MM.1S (cell line): ENCODE measurements around the gene RANGAP1.

ENCODE experiments used
- DNase-seq: peaks from one replicate; pipeline ENCODE4 v3.0.0-alpha.2; 2015
- H2AFZ ChIP-seq: fragments of 300-600 bp; sonication (generic); 2 replicates; pipeline ENCODE4 v1.6.0; 2016; ENCODE audit warnings: antibody characterized with exemption, low read length
- H3F3A ChIP-seq: fragments of 300-600 bp; sonication (generic); 2 replicates; pipeline ENCODE4 v1.6.1; 2016; ENCODE audit warnings: mild to moderate bottlenecking, antibody characterized with exemption, low read length, moderate library complexity, mixed read lengths; ENCODE audit not compliant: insufficient read depth
- H3K27ac ChIP-seq: fragments of 300-600 bp; sonication (generic); 2 replicates; pipeline ENCODE4 v1.5.1; 2016; ENCODE audit warnings: mild to moderate bottlenecking, low read length
- H3K27me3 ChIP-seq: fragments of 300-600 bp; sonication (generic); replicated peaks from 2 replicates; pipeline ENCODE4 v1.6.0; 2016; ENCODE audit warnings: low read length; ENCODE audit not compliant: insufficient read depth
- H3K36me3 ChIP-seq: fragments of 300-600 bp; sonication (generic); replicated peaks from 2 replicates; pipeline ENCODE4 v1.6.1; 2016; ENCODE audit warnings: mild to moderate bottlenecking, low read length, mixed read lengths; ENCODE audit not compliant: insufficient read depth
- H3K4me1 ChIP-seq: fragments of 300-600 bp; sonication (generic); 2 replicates; pipeline ENCODE4 v1.6.1; 2016; ENCODE audit warnings: low read length, mixed read lengths
- H3K4me2 ChIP-seq: fragments of 300-600 bp; sonication (generic); 2 replicates; pipeline ENCODE4 v1.6.0; 2016; ENCODE audit warnings: low read depth, low read length
- H3K4me3 ChIP-seq: fragments of 300-600 bp; sonication (generic); 2 replicates; pipeline ENCODE4 v1.5.1; 2016; ENCODE audit warnings: low read length, mixed read lengths
- H3K79me2 ChIP-seq: fragments of 300-600 bp; sonication (generic); 2 replicates; pipeline ENCODE4 v1.6.1; 2016; ENCODE audit warnings: mixed run types, low read length, mixed read lengths
- H3K9ac ChIP-seq: fragments of 300-600 bp; sonication (generic); 2 replicates; pipeline ENCODE4 v1.6.1; 2016; ENCODE audit warnings: low read length, mixed read lengths
- H3K9me2 ChIP-seq: fragments of 300-600 bp; sonication (generic); replicated peaks from 2 replicates; pipeline ENCODE4 v1.6.1; 2016; ENCODE audit warnings: mild to moderate bottlenecking, low read length, mixed read lengths; ENCODE audit not compliant: insufficient read depth
- H3K9me3 ChIP-seq: fragments of 300-600 bp; sonication (generic); replicated peaks from 2 replicates; pipeline ENCODE4 v1.6.1; 2016; ENCODE audit warnings: mild to moderate bottlenecking, low read length, mixed read lengths; ENCODE audit not compliant: insufficient read depth
- H4K20me1 ChIP-seq: fragments of 300-600 bp; sonication (generic); 2 replicates; pipeline ENCODE4 v1.6.1; 2016; ENCODE audit warnings: mild to moderate bottlenecking, low read length, moderate library complexity, mixed read lengths; ENCODE audit not compliant: insufficient read depth
- CTCF ChIP-seq: fragments of 300-600 bp; sonication (generic); IDR thresholded peaks from 2 replicates; pipeline ENCODE4 v1.5.1; 2016; ENCODE audit warnings: antibody characterized with exemption, low read length, mixed read lengths
- EZH2 ChIP-seq: fragments of 300-600 bp; sonication (generic); optimal IDR thresholded peaks from 2 replicates; pipeline ENCODE3; 2017; ENCODE audit warnings: low read depth, mild to moderate bottlenecking, antibody characterized with exemption, low read length, mixed read lengths
- EZH2phosphoT487 ChIP-seq: fragments of 300-600 bp; sonication (generic); IDR thresholded peaks from 2 replicates; pipeline ENCODE4 v1.6.1; 2018; ENCODE audit warnings: antibody characterized with exemption, low read length

RANGAP1 gene

GRCh38 chr22:41239443-41240128 is 46.4 kb downstream of the RANGAP1 start:
- H3K9ac ChIP-seq: no peak overlapping the region
- TF ChIP-seq EZH2phosphoT487 (no peak), EZH2 (no peak), CTCF (no peak)

GRCh38 chr22:41238570-41239442 is 47.2 kb downstream of the RANGAP1 start:
- no peak for TF ChIP-seq EZH2
- TF ChIP-seq CTCF: no peak
- no peak for TF ChIP-seq EZH2phosphoT487
- peaks cover 4% of the 10 kb centered on the region; the same call in 1 of the 2 replicates for H3F3A ChIP-seq
- H3K4me1 ChIP-seq: 0 out of 2 replicates have a peak, but pooled peaks cover 6% of the 10 kb centered on the region
- H3K27me3 ChIP-seq: no peaks in the 10 kb centered on the region
- H3K9me3 ChIP-seq: no peaks in the 10 kb centered on the region
- no peak for DNase-seq
- H3K79me2 ChIP-seq: no peaks in the 10 kb centered on the region
- no peak overlapping the region for H2AFZ ChIP-seq
- no peaks in the 10 kb centered on the region for H3K36me3 ChIP-seq
- H4K20me1 ChIP-seq: no peaks in the 10 kb centered on the region
- no peak overlapping the region for H3K4me3 ChIP-seq
- H3K4me2 ChIP-seq: no peak overlapping the region
- no peak overlapping the region for H3K9ac ChIP-seq
- H3K27ac ChIP-seq: no peak overlapping the region
- H3K9me2 ChIP-seq: no peaks in the 10 kb centered on the region

More at GRCh38 chr22:41239443-41240128, 46.4 kb downstream of the RANGAP1 start:
- Histone ChIP-seq H2AFZ (no peak overlapping the region), H3K4me3 (no peak overlapping the region), H3K27ac (no peak overlapping the region), H3K9me3 (no peaks in the 10 kb centered on the region), H3K4me1 (0 out of 2 replicates have a peak, but pooled peaks cover 6% of the 10 kb centered on the region), H3K4me2 (no peak overlapping the region), H4K20me1 (no peaks in the 10 kb centered on the region), H3K79me2 (no peaks in the 10 kb centered on the region), H3F3A (peaks cover 4% of the 10 kb centered on the region; the same call in 1 of the 2 replicates), H3K36me3 (no peaks in the 10 kb centered on the region), H3K9me2 (no peaks in the 10 kb centered on the region), H3K27me3 (no peaks in the 10 kb centered on the region)
- DNase-seq: no peak

GRCh38 chr22:41237707-41238569 is 48.0 kb downstream of the RANGAP1 start:
- Histone ChIP-seq H3K4me3 (peak overlapping the region; percentile 56), H3K27me3 (no peaks in the 10 kb centered on the region), H3K4me1 (0 out of 2 replicates have a peak, but pooled peaks cover 6% of the 10 kb centered on the region), H3K9me3 (no peaks in the 10 kb centered on the region), H3K79me2 (no peaks in the 10 kb centered on the region), H2AFZ (peak overlapping the region; percentile 90), H3K4me2 (peak overlapping the region; percentile 97), H3K9ac (no peak overlapping the region; the same call in 1 of the 2 replicates), H3F3A (peaks cover 4% of the 10 kb centered on the region; the same call in 1 of the 2 replicates), H3K36me3 (no peaks in the 10 kb centered on the region), H4K20me1 (no peaks in the 10 kb centered on the region), H3K9me2 (no peaks in the 10 kb centered on the region), H3K27ac (no peak overlapping the region)
- peak; percentile 87 for DNase-seq
- TF ChIP-seq EZH2: no peak
- no peak for TF ChIP-seq EZH2phosphoT487
- peak; percentile 73 for TF ChIP-seq CTCF
